ENCODE results near the gene ZFP82.

ZFP82 gene

GRCh38 chr19:36418287-36419001, at the start of gene ZFP82:
ZFP82 (minus strand) TSS chr19:36418644; CDS start chr19:36409789, 8,855 bp downstream.
- Histone ChIP-seq H3K4me1 (ENCODE audit: control insufficient read depth, insufficient read depth, low read length) (peaks cover 9% of the 10 kb centered on the region), H3K36me3 (ENCODE audit: control insufficient read depth in 2 of 2, insufficient read depth in 1 of 2, low read length in 2 of 2) (peaks cover 0 to 43% of the 10 kb centered on the region in 2 experiments; a peak in 2 of 3 replicates), H3K9me3 (ENCODE audit: control insufficient read depth, insufficient read depth, low read depth, low read length) (peaks cover 44% of the 10 kb centered on the region), H3K4me3 (ENCODE audit: low read depth, low read length) (peak within 1 kb of the TSS; percentile 46), H3K27ac (ENCODE audit: extremely low read depth, low read depth, low read length) (peak within 1 kb of the TSS; percentile 87)
- ChIA-PET CTCF (no interaction called here), POLR2A (interaction anchor here (0.6 to 2.4 kb wide), 10 partner anchors 12 to 187 kb away, joined by 3 to 15 read pairs (median 4); partner anchors contain the start of genes ZFP14, ZNF382, ZNF529 and ZNF566)
- no peak; the same call in 1 of the 2 replicates for TF ChIP-seq ZNF560 (tag by site-specific recombination; IDR thresholded peaks at IDR 0.05; ENCODE audit: borderline replicate concordance)
- peak; percentile 72 for TF ChIP-seq ZNF121 (tag by site-specific recombination; IDR thresholded peaks at IDR 0.05)
- peak; percentile 26; the same call in 1 of the 2 replicates for TF ChIP-seq RBAK (tag by site-specific recombination; IDR thresholded peaks at IDR 0.05)
- TF ChIP-seq ZNF776 (tag by site-specific recombination; IDR thresholded peaks at IDR 0.05; ENCODE audit: borderline replicate concordance): no peak
- TF ChIP-seq, protein P1, sequence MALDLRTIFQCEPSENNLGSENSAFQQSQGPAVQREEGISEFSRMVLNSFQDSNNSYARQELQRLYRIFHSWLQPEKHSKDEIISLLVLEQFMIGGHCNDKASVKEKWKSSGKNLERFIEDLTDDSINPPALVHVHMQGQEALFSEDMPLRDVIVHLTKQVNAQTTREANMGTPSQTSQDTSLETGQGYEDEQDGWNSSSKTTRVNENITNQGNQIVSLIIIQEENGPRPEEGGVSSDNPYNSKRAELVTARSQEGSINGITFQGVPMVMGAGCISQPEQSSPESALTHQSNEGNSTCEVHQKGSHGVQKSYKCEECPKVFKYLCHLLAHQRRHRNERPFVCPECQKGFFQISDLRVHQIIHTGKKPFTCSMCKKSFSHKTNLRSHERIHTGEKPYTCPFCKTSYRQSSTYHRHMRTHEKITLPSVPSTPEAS (tag by site-specific recombination; IDR thresholded peaks at IDR 0.05): no peak; the same call in none of the 2 replicates
- peak; percentile 55; the same call in 1 of the 2 replicates for TF ChIP-seq ZNF394 (tag by site-specific recombination; IDR thresholded peaks at IDR 0.05; ENCODE audit: borderline replicate concordance)
- TF ChIP-seq ZNF114 (tag by site-specific recombination; IDR thresholded peaks at IDR 0.05): no peak
- no peak; the same call in 1 of the 2 replicates for TF ChIP-seq PBX3 (CRISPR knock-in tag; IDR thresholded peaks at IDR 0.05)
- TF ChIP-seq ZNF324 (tag by site-specific recombination; IDR thresholded peaks at IDR 0.05): peak; percentile 88
- TF ChIP-seq, protein P2, sequence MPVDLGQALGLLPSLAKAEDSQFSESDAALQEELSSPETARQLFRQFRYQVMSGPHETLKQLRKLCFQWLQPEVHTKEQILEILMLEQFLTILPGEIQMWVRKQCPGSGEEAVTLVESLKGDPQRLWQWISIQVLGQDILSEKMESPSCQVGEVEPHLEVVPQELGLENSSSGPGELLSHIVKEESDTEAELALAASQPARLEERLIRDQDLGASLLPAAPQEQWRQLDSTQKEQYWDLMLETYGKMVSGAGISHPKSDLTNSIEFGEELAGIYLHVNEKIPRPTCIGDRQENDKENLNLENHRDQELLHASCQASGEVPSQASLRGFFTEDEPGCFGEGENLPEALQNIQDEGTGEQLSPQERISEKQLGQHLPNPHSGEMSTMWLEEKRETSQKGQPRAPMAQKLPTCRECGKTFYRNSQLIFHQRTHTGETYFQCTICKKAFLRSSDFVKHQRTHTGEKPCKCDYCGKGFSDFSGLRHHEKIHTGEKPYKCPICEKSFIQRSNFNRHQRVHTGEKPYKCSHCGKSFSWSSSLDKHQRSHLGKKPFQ (tag by site-specific recombination; IDR thresholded peaks at IDR 0.05): no peak; the same call in 1 of the 2 replicates
- TF ChIP-seq REPIN1 (tag by site-specific recombination; IDR thresholded peaks at IDR 0.05; ENCODE audit: low read depth): peak; percentile 59; the same call in 1 of the 2 replicates
- TF ChIP-seq, protein P3, sequence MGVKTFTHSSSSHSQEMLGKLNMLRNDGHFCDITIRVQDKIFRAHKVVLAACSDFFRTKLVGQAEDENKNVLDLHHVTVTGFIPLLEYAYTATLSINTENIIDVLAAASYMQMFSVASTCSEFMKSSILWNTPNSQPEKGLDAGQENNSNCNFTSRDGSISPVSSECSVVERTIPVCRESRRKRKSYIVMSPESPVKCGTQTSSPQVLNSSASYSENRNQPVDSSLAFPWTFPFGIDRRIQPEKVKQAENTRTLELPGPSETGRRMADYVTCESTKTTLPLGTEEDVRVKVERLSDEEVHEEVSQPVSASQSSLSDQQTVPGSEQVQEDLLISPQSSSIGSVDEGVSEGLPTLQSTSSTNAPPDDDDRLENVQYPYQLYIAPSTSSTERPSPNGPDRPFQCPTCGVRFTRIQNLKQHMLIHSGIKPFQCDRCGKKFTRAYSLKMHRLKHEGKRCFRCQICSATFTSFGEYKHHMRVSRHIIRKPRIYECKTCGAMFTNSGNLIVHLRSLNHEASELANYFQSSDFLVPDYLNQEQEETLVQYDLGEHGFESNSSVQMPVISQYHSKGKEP (tag by site-specific recombination; IDR thresholded peaks at IDR 0.05): no peak
- TF ChIP-seq ZNF610 (tag by site-specific recombination; IDR thresholded peaks at IDR 0.05; ENCODE audit: borderline replicate concordance): peak; percentile 91
- TF ChIP-seq PRDM6 (tag by site-specific recombination; IDR thresholded peaks at IDR 0.05): no peak
- TF ChIP-seq ZBTB20 (tag by site-specific recombination; IDR thresholded peaks at IDR 0.05): peak; percentile 94
- TF ChIP-seq, protein P4, sequence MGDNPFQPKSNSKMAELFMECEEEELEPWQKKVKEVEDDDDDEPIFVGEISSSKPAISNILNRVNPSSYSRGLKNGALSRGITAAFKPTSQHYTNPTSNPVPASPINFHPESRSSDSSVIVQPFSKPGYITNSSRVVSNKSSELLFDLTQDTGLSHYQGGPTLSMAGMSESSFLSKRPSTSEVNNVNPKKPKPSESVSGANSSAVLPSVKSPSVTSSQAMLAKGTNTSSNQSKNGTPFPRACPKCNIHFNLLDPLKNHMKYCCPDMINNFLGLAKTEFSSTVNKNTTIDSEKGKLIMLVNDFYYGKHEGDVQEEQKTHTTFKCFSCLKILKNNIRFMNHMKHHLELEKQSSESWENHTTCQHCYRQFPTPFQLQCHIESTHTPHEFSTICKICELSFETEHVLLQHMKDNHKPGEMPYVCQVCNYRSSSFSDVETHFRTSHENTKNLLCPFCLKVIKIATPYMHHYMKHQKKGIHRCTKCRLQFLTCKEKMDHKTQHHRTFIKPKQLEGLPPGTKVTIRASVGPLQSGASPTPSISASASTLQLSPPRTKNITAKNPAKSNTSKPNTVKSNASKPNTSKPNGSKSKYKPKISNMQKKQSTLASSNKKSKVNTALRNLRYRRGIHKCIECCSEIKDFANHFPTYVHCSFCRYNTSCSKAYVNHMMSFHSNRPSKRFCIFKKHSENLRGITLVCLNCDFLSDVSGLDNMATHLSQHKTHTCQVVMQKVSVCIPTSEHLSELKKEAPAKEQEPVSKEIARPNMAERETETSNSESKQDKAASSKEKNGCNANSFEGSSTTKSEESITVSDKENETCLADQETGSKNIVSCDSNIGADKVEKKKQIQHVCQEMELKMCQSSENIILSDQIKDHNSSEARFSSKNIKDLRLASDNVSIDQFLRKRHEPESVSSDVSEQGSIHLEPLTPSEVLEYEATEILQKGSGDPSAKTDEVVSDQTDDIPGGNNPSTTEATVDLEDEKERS (tag by site-specific recombination; IDR thresholded peaks at IDR 0.05): 0 out of 2 replicates have a peak, but pooled peaks have one; percentile 2
- TF ChIP-seq ZNF785 (tag by site-specific recombination; IDR thresholded peaks at IDR 0.05): no peak
- no peak for TF ChIP-seq ZNF239 (tag by site-specific recombination; IDR thresholded peaks at IDR 0.05)
- peak; percentile 57; the same call in 1 of the 2 replicates for TF ChIP-seq ZNF792 (tag by site-specific recombination; IDR thresholded peaks at IDR 0.05)
- peak; percentile 96 for TF ChIP-seq ZBTB17 (tag by site-specific recombination; IDR thresholded peaks at IDR 0.05)
- peak; percentile 80 for TF ChIP-seq PATZ1 (tag by site-specific recombination; IDR thresholded peaks at IDR 0.05)
- no peak for TF ChIP-seq ZNF366 (tag by site-specific recombination; conservative IDR thresholded peaks at IDR 0.05)
- peak; percentile 90 for TF ChIP-seq EGR2 (tag by site-specific recombination; IDR thresholded peaks at IDR 0.05; ENCODE audit: low read depth)
- no peak for TF ChIP-seq ZNF514 (tag by site-specific recombination; IDR thresholded peaks at IDR 0.05)

Measured in HEK293 (cell line).